ENCODE data around the gene PRPSAP2.

- TF ChIP-seq POLR2AphosphoS5 (IDR thresholded peaks at IDR 0.05): peak; percentile 98 to 99
- no peak for TF ChIP-seq CTCF (IDR thresholded peaks at IDR 0.05)
- TF ChIP-seq EP300 (IDR thresholded peaks at IDR 0.05): no peak
- TF ChIP-seq POLR2A (IDR thresholded peaks at IDR 0.05; ENCODE audit: low read depth): no peak
These were observed 1.9 kb upstream of the PRPSAP2 start for GRCh38 chr17:18855831-18856569.
